GM19351 (cell line): ENCODE results near the gene PAGE2B.
"Not testable (repeated sequence)": the region's sequence is repeated elsewhere in the genome, so short reads cannot be mapped to it uniquely, and the experiment has no call there.

Experiments
- ATAC-seq: cut with Tn5 transposase; IDR thresholded peaks from one replicate; pipeline ENCODE4 v1.9.1; 2021; ENCODE audit warnings: mild to moderate bottlenecking, moderate library complexity; ENCODE audit not compliant: unreplicated experiment

The PAGE2B gene

GRCh38 chrX:55107911-55108310, 33.1 kb downstream of the PAGE2B start:
- no peak for ATAC-seq

GRCh38 chrX:55109306-55109705, 34.5 kb downstream of the PAGE2B start:
- ATAC-seq = no peak

- no peak for ATAC-seq
These were observed 36.9 kb downstream of the PAGE2B start for GRCh38 chrX:55111578-55112254.

- ATAC-seq = not testable (repeated sequence)
These were observed 41.8 kb downstream of the PAGE2B start for GRCh38 chrX:55116589-55116988.

- ATAC-seq = no peak
These were observed 43.7 kb downstream of the PAGE2B start for GRCh38 chrX:55118574-55118973.

GRCh38 chrX:55119271-55119670, 44.4 kb downstream of the PAGE2B start:
- ATAC-seq = no peak

GRCh38 chrX:55119712-55120111, 44.9 kb downstream of the PAGE2B start:
- no peak for ATAC-seq

- ATAC-seq = no peak
These were observed 46.0 kb downstream of the PAGE2B start for GRCh38 chrX:55120761-55121358.

- no peak for ATAC-seq
These were observed 49.1 kb downstream of the PAGE2B start for GRCh38 chrX:55123900-55124299.

GRCh38 chrX:55127692-55128091, 52.9 kb downstream of the PAGE2B start:
- no peak for ATAC-seq
